WTC11 (cell line): ENCODE results near the gene TNIP2. TPM values are rescaled to one million over a fixed set of nuclear protein-coding genes. Genes with fewer than 3 reads are reported as not detected.

Experiments used
- ATAC-seq: fragments of 200-7000 bp; cut with Tn5 transposase; 2 replicates; pipeline ENCODE4 v1.10.0; 2021; ENCODE audit warnings: mild to moderate bottlenecking, moderate library complexity
- CTCF ChIA-PET: fragments of 300-600 bp; sonication (Branson Sonifier 250); formaldehyde crosslinking; loops from one replicate; lab custom pipeline; 2021; ENCODE audit warnings: antibody characterized with exemption; lab: Charles Lee
- POLR2A ChIA-PET: fragments of 350-600 bp; sonication (Branson Sonifier 250); formaldehyde crosslinking; loops from one replicate; lab custom pipeline; 2021; ENCODE audit warnings: antibody characterized with exemption; lab: Charles Lee
- DNase-seq: peaks from one replicate; pipeline ENCODE4 v3.0.0; 2021; ENCODE audit warnings: low spot score
- H3K27ac Mint-ChIP-seq: 2 replicates; pipeline ENCODE4 v1.8.0; 2021; ENCODE audit warnings: mixed read lengths
- H3K27me3 Mint-ChIP-seq: 2 replicates; pipeline ENCODE4 v1.8.0; 2021; ENCODE audit warnings: low read depth, mild to moderate bottlenecking, moderate library complexity, mixed read lengths
- H3K36me3 Mint-ChIP-seq: 2 replicates; pipeline ENCODE4 v1.8.0; 2021; ENCODE audit warnings: mixed read lengths
- H3K4me1 Mint-ChIP-seq: 2 replicates; pipeline ENCODE4 v1.8.0; 2022; ENCODE audit warnings: mixed read lengths
- H3K4me3 Mint-ChIP-seq: 2 replicates; pipeline ENCODE4 v1.8.0; 2021; ENCODE audit warnings: mild to moderate bottlenecking, moderate library complexity, mixed read lengths
- H3K9me3 Mint-ChIP-seq: 2 replicates; pipeline ENCODE4 v1.8.0; 2021; ENCODE audit warnings: mixed read lengths
- CDX4 ChIP-seq: fragments of 250-450 bp; sonication (Bioruptor Pico); IDR thresholded peaks from 2 replicates; pipeline ENCODE4 v1.9.0; 2021; ENCODE audit warnings: moderate library complexity, mild to moderate bottlenecking, inconsistent platforms, borderline replicate concordance
- GABPB1 ChIP-seq: sonication (generic); formaldehyde crosslinking; IDR thresholded peaks from 2 replicates; pipeline ENCODE4 v1.8.1; 2023; ENCODE audit warnings: mild to moderate bottlenecking, missing genetic modification reagents
- OVOL2 ChIP-seq: fragments of 250-450 bp; sonication (Bioruptor Pico); IDR thresholded peaks from 2 replicates; pipeline ENCODE4 v1.9.0; 2021; ENCODE audit warnings: mild to moderate bottlenecking, borderline replicate concordance
- STAT6 ChIP-seq: sonication (generic); formaldehyde crosslinking; conservative IDR thresholded peaks from 2 replicates; pipeline ENCODE4 v1.8.1; 2023; ENCODE audit warnings: mild to moderate bottlenecking, low read depth, missing genetic modification reagents, moderate library complexity
- ZNF138 ChIP-seq: sonication (generic); formaldehyde crosslinking; conservative IDR thresholded peaks from 2 replicates; pipeline ENCODE4 v1.8.1; 2022; ENCODE audit warnings: mild to moderate bottlenecking, moderate library complexity, missing genetic modification reagents
- ZNF232 ChIP-seq: sonication (generic); formaldehyde crosslinking; IDR thresholded peaks from 2 replicates; pipeline ENCODE4 v1.8.0; 2022; ENCODE audit warnings: mild to moderate bottlenecking, missing genetic modification reagents
- ZNF263 ChIP-seq: sonication (generic); formaldehyde crosslinking; IDR thresholded peaks from 2 replicates; pipeline ENCODE4 v1.8.1; 2022; ENCODE audit warnings: low read depth, mild to moderate bottlenecking, moderate library complexity, missing genetic modification reagents
- ZNF671 ChIP-seq: fragments of 250-450 bp; sonication (Bioruptor Pico); IDR thresholded peaks from 2 replicates; pipeline ENCODE4 v1.8.0; 2021; ENCODE audit warnings: mild to moderate bottlenecking
- total RNA-seq: library from RNA; stranded (reverse); gene quantifications from 3 replicates; pipeline ENCODE4 v1.2.3, GENCODE V29; 2021
- TF ChIP-seq, protein P1 (sequence below): fragments of 250-450 bp; sonication (Bioruptor Pico); IDR thresholded peaks from 2 replicates; pipeline ENCODE4 v1.8.0; 2021; ENCODE audit warnings: mild to moderate bottlenecking
- TF ChIP-seq, protein P2 (sequence below): sonication (generic); formaldehyde crosslinking; IDR thresholded peaks from 2 replicates; pipeline ENCODE4 v1.8.1; 2022; ENCODE audit warnings: low read depth, missing genetic modification reagents, borderline replicate concordance
- TF ChIP-seq, protein P3 (sequence below): fragments of 250-450 bp; sonication (Bioruptor Pico); IDR thresholded peaks from 2 replicates; pipeline ENCODE4 v1.9.0; 2021; ENCODE audit warnings: mild to moderate bottlenecking
- TF ChIP-seq, protein P4 (sequence below): fragments of 250-450 bp; sonication (Bioruptor Pico); conservative IDR thresholded peaks from 2 replicates; pipeline ENCODE4 v1.9.0; 2021; ENCODE audit warnings: mild to moderate bottlenecking
- TF ChIP-seq, protein P5 (sequence below): sonication (generic); formaldehyde crosslinking; conservative IDR thresholded peaks from 2 replicates; pipeline ENCODE4 v1.8.1; 2022; ENCODE audit warnings: mild to moderate bottlenecking, missing genetic modification reagents

TNIP2 gene
- total RNA-seq, 1 experiment from 2014 or later = 44.4 TPM

- Mint-ChIP-seq H3K9me3 (no peaks in the 10 kb centered on the region), H3K36me3 (peaks cover 86% of the 10 kb centered on the region), H3K4me1 (no peaks in the 10 kb centered on the region), H3K27ac (no peak overlapping the region), H3K4me3 (no peak overlapping the region), H3K27me3 (no peaks in the 10 kb centered on the region)
- DNase-seq (no peak), ATAC-seq (no peak)
- ChIA-PET CTCF (interaction anchor here (1.1 kb wide), 1 partner anchor 103 kb away, joined by 3 read pairs; no protein-coding TSS in a partner anchor), POLR2A (interaction anchor here (0.6 kb wide), 1 partner anchor 356 kb away, joined by 3 read pairs; no protein-coding TSS in a partner anchor)
- TF ChIP-seq GABPB1 (no peak), ZNF671 (CRISPR knock-in tag) (no peak), ZNF232 (no peak), CDX4 (CRISPR knock-in tag) (no peak), ZNF263 (CRISPR knock-in tag) (no peak), ZNF138 (CRISPR knock-in tag) (no peak), OVOL2 (no peak), STAT6 (CRISPR knock-in tag) (no peak)
- TF ChIP-seq, protein P1, sequence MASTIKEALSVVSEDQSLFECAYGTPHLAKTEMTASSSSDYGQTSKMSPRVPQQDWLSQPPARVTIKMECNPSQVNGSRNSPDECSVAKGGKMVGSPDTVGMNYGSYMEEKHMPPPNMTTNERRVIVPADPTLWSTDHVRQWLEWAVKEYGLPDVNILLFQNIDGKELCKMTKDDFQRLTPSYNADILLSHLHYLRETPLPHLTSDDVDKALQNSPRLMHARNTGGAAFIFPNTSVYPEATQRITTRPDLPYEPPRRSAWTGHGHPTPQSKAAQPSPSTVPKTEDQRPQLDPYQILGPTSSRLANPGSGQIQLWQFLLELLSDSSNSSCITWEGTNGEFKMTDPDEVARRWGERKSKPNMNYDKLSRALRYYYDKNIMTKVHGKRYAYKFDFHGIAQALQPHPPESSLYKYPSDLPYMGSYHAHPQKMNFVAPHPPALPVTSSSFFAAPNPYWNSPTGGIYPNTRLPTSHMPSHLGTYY (CRISPR knock-in tag) = no peak
- TF ChIP-seq, protein P2, sequence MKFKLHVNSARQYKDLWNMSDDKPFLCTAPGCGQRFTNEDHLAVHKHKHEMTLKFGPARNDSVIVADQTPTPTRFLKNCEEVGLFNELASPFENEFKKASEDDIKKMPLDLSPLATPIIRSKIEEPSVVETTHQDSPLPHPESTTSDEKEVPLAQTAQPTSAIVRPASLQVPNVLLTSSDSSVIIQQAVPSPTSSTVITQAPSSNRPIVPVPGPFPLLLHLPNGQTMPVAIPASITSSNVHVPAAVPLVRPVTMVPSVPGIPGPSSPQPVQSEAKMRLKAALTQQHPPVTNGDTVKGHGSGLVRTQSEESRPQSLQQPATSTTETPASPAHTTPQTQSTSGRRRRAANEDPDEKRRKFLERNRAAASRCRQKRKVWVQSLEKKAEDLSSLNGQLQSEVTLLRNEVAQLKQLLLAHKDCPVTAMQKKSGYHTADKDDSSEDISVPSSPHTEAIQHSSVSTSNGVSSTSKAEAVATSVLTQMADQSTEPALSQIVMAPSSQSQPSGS (CRISPR knock-in tag) = no peak
- TF ChIP-seq, protein P3, sequence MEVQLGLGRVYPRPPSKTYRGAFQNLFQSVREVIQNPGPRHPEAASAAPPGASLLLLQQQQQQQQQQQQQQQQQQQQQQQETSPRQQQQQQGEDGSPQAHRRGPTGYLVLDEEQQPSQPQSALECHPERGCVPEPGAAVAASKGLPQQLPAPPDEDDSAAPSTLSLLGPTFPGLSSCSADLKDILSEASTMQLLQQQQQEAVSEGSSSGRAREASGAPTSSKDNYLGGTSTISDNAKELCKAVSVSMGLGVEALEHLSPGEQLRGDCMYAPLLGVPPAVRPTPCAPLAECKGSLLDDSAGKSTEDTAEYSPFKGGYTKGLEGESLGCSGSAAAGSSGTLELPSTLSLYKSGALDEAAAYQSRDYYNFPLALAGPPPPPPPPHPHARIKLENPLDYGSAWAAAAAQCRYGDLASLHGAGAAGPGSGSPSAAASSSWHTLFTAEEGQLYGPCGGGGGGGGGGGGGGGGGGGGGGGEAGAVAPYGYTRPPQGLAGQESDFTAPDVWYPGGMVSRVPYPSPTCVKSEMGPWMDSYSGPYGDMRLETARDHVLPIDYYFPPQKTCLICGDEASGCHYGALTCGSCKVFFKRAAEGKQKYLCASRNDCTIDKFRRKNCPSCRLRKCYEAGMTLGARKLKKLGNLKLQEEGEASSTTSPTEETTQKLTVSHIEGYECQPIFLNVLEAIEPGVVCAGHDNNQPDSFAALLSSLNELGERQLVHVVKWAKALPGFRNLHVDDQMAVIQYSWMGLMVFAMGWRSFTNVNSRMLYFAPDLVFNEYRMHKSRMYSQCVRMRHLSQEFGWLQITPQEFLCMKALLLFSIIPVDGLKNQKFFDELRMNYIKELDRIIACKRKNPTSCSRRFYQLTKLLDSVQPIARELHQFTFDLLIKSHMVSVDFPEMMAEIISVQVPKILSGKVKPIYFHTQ (CRISPR knock-in tag) = no peak
- TF ChIP-seq, protein P4, sequence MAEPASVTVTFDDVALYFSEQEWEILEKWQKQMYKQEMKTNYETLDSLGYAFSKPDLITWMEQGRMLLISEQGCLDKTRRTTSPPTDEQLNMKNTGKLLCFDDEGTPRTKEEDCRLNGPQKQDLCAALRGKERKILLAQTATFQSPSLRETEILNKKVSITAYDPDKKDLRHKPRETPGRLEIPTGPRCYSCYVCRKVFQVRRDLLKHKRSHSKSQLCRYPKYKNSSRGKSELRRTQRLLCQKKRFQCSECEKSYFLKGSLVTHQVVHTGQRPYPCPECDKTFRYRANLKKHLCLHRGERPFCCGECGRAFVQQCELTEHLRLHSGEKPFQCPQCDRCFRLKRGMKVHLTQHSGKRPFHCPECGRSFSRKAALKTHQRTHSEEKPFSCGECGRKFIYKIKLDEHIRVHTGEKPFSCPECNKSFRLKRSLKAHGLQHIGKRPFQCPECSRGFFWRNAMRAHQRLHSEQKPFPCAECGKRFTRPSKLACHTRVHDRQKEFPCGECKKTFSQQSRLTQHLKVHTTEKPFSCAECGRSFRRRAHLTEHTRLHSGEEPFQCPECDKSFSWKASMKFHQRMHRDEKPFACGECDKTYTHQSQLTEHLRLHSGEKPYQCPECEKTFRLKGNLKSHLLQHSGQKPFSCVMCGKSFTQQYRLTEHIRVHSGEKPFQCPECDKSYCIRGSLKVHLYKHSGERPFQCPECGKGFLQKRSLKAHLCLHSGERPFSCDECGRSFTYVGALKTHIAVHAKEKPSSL = no peak
- TF ChIP-seq, protein P5, sequence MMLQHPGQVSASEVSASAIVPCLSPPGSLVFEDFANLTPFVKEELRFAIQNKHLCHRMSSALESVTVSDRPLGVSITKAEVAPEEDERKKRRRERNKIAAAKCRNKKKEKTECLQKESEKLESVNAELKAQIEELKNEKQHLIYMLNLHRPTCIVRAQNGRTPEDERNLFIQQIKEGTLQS (CRISPR knock-in tag) = no peak
Measured at GRCh38 chr4:2695346-2696060, 60.6 kb downstream of the TNIP2 start.
